Erythroblast (primary cell): Measurements from ENCODE around the gene FAM3B.

Source experiments
- GATA1 ChIP-seq: IDR thresholded peaks from 2 replicates; pipeline ENCODE4 v1.6.1; 2011; ENCODE audit warnings: low read depth, mild to moderate bottlenecking, control low read depth, low read length, moderate library complexity
- POLR2A ChIP-seq: IDR thresholded peaks from 2 replicates; pipeline ENCODE4 v1.6.1; 2011; ENCODE audit warnings: mild to moderate bottlenecking, low read length

DNA sequence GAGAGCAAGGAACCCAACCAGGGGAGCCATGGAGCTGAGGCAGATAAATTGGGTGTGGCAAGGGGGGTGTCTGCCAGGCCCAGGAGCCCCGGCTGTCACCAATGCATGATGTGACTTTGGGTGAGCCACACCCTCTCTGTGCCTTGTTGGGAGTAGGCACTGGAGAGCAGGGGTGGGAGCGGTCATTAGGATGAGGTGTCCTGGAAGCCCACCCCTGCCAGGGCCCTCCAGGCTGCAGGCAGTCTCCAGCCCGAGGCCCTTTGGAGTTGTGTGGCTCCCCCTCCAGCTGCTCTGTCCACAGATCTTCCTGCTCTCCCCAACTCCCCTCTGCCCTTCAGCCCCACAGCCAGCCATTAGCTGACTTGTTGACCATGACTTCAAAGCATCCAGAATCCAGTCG, 56.7 kb downstream of the FAM3B start:
- TF ChIP-seq POLR2A (no peak), GATA1 (no peak)
